Activated CD4-positive, alpha-beta T cell treated with anti-CD3 and anti-CD28 coated beads, Interleukin-2, amount 50 U/mL, for 24 hours (primary cell): ENCODE measurements around the gene EMSY.
"Not testable (repeated sequence)": the region's sequence is repeated elsewhere in the genome, so short reads cannot be mapped to it uniquely, and the experiment has no call there.

Source experiments
- DNase-seq, 2 donors: peaks; one replicate each; pipeline ENCODE4 v3.0.0-alpha.2; 2020; ENCODE audit warnings: low read depth in 1 of 2, low spot score in 1 of 2

Gene EMSY, protein sequence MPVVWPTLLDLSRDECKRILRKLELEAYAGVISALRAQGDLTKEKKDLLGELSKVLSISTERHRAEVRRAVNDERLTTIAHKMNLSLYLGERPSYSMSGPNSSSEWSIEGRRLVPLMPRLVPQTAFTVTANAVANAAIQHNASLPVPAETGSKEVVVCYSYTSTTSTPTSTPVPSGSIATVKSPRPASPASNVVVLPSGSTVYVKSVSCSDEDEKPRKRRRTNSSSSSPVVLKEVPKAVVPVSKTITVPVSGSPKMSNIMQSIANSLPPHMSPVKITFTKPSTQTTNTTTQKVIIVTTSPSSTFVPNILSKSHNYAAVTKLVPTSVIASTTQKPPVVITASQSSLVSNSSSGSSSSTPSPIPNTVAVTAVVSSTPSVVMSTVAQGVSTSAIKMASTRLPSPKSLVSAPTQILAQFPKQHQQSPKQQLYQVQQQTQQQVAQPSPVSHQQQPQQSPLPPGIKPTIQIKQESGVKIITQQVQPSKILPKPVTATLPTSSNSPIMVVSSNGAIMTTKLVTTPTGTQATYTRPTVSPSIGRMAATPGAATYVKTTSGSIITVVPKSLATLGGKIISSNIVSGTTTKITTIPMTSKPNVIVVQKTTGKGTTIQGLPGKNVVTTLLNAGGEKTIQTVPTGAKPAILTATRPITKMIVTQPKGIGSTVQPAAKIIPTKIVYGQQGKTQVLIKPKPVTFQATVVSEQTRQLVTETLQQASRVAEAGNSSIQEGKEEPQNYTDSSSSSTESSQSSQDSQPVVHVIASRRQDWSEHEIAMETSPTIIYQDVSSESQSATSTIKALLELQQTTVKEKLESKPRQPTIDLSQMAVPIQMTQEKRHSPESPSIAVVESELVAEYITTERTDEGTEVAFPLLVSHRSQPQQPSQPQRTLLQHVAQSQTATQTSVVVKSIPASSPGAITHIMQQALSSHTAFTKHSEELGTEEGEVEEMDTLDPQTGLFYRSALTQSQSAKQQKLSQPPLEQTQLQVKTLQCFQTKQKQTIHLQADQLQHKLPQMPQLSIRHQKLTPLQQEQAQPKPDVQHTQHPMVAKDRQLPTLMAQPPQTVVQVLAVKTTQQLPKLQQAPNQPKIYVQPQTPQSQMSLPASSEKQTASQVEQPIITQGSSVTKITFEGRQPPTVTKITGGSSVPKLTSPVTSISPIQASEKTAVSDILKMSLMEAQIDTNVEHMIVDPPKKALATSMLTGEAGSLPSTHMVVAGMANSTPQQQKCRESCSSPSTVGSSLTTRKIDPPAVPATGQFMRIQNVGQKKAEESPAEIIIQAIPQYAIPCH (N-terminal part only)

DNA sequence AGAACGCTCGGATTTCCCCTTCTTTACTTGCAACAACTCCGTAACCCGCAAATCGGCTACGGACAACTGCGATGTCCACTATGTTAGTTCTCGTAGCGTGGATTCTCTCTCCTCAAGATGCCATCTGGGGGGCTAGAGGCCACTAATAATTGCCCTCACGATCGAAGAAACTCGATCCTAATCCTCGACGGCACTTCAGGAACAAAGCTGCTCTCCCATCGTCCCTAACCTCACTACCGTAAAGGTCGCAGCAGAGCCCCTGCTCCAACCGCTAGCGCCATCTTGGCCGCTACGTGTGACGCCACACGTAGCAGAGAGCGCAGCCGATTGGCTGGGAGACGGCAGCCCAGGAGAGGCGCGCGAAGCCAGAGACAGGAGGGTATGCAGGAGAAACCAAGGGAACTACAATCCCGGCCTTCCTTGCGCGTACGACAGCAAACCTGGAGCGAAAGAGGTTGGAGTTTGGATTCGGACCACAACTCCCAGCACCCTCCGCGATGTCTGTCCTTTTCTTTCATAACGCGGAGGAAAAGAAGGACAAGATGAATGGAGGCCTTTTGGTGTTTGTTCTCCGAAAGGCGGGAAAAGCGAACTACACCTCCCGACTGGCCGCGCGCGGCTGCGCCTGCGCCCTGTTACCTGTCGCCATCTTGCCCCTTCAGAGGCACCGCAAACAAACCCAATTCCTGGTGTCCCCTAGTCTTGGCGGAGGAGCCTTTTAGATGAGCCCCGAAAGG lies at the start of gene EMSY:
EMSY (plus strand) TSS at position 635 of the 737 bp plus-strand sequence. CDS start 1,921 bp downstream, outside the sequence.
- peak; percentile 72 to 91 for DNase-seq

DNA sequence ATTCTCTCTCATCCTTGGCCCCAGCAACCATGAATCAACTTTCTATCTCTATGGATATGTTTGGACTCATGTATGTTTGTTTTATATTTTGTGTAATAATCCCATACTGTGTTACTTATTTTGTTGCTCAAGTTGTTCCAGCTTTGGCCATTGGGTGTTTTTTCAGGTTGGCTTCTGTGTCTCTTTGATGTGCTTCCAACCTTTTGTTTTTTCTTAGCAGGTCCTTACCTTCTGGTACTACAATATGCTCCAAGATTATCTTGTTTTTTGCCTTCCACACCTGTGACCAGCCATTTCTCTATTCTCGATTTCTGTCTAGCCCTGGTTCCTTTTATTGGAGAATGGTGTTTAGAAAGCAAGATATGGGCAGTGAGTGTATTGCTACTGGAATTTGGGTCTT lies 49.5 kb upstream of the EMSY start:
- no peak for DNase-seq

GRCh38 chr11:76397383-76397782 lies 47.4 kb upstream of the EMSY start:
- no peak for DNase-seq

- no peak for DNase-seq
Observed at GRCh38 chr11:76400967-76401366, 43.9 kb upstream of the EMSY start.

DNA sequence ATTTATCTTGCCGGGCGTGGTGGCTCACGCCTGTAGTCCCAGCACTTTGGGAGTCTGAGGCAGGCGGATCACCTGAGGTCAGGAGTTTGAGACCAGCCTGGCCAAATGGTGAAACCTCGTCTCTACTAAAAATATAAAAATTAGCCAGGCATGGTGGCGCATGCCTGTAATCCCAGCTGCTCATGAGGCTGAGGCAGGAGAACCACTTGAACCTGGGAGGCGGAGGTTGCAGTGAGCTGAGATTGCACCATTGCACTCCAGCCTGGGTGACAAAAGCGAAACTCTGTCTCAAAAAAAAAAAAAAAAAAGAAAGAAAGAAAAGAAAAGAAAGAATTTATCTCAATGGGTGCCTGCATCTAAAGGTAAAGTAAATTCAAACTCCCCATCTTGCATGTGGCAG lies 43.3 kb upstream of the EMSY start:
- not testable (repeated sequence) for DNase-seq

DNA sequence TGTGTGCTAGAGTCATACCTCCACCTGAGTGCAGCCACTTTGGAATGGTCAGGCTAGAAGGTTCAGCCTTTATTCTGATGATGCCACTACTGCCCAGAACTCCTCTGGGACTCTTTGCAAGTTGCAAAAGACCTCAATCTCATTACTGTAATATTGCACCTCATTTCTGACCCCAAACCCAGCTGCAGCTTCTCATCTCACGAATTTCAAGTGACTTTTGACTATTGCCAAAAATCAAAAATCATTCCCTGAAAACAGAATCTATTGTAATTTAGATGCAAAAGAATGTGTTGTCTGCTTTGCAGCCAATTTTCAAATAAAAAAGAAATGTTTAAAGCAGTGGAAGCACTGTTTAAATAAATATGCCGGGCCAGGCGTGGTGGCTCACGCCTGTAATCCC lies 38.5 kb upstream of the EMSY start:
- DNase-seq = no peak

GRCh38 chr11:76408171-76408965 lies 36.5 kb upstream of the EMSY start:
- no peak for DNase-seq

DNA sequence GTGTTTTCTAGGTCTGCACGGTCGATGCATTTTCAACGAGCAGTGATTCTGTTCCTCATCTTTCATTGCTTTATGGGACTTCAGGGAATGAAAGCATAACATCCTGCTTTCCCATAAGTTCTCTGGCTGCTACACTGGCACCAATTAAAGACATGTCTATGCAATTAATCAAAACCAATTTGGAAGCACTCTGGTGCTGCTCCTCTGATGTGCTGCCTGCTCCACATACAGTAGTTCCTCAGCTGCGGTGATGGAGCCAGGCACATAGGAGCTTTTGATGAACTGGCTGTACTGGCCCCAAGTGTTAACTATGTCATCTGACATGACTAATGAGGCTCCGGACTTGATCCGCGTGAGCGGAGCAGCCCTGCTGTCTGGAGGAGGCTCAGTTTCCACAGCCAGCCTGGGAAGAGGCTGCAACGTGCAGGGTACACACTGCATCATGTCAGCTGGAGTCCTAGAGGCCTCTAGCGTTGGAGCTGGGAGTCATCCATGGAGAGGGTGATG lies 33.9 kb upstream of the EMSY start:
- no peak for DNase-seq

DNA sequence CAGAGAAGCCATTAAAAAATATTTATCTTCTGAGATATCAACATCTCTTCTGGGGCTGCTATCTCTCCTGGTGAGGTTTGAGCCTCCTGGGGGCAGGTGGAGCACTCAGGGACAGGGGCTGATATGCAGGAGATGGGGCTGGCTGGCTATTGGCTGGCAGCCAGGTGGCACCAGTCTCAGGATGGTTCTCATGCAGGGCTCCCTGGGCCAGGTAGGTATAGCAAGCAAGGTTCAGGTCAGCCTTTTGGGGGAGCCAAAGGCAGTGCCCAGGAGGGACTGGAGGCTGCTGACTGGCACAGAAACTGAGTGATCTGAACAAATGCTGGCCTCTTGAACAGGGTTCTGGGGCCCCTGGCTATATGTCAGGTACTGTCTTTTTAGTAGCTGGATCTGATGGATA lies 29.7 kb upstream of the EMSY start:
- no peak for DNase-seq

GRCh38 chr11:76419896-76420295 lies 24.9 kb upstream of the EMSY start:
- no peak for DNase-seq

DNA sequence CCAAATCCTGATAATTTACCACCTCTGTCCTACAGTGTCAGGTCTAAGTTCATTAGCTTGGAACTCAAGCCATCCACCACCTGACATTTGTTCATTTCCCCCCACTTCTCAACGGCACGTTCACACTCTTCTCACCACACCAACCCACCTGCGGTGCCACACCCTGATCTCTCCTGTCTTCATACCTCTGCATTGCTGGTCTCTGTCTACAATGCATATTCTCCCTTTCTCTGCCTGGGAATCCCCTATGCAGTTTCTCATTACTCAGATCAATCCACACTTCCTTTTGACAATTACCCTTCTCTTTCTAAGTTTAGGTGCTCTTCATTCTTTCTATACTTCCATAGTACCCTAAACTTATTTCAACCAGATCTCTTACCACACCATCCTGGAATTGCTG lies 20.4 kb upstream of the EMSY start:
- no peak for DNase-seq

DNA sequence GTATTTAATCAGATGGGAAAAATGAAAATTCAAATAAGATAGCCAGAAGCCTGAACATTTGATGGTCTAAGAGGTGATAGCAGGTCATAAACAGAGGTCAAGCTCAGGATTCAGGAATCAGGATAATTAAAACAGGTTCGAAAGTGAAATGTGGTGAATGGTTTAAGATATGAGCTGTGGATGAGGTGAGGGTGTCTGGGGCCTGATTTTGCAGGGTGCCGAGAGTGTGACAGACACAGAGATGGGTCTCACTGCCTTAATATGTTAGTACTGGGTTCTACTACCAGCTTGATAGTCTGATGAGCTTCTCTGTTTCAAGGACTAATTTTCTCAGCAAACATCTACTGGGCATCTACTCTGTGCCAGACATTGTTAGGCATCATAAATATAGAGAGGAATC lies 19.9 kb upstream of the EMSY start:
- DNase-seq = no peak

GRCh38 chr11:76426660-76427059 lies 18.2 kb upstream of the EMSY start:
- no peak for DNase-seq

DNA sequence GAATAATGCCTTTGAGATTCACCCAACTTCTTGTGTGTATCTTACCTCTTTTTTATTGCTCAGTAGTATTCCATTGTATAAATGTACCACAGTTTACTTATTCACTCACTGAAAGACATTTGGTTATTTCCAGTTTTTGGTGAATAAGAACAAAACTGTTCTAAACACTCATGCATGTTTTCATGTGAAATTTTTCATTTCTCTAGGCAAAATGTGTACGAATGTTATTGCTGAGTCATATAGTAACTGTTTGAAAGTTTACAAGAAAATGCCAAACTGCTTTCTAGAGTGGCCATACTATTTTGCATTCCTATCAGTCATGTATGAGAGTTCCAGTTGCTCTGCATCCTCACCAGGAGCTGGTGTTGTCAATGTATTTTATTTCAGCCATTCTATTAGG lies 8.8 kb upstream of the EMSY start:
- no peak for DNase-seq

DNA sequence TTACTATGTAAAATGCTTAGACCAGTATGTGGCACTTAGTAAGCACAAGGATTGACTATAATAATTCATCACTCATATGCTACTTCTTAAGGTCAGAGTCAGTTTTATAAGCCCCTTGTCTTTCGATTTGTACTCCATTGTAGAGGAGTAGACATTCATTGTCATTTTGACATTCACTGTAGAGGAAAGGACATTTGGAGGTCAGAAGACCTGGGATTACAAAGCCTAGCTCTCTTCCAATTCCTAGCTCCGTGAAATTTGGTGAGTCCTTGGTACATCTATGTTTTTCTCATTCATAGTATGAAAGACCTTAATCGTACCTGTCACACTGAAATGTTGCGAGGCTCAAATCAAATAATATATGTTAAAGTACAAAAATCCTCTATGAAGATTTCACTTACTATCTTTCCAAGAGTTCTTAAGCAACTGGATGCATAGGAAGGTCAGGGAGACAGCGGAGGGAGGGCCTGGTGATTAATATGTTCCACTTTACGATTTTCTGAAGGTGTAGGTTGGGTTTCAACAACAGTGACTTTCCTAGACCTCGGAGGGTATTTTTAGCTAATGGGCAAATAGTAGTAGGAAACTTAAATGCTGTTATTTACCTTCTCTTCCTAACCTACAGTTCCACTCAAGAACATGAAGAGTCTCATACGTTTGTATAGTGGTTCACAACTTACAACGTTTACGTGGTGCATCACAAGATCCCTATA lies 1.4 kb upstream of the EMSY start:
- peak in 1 of 2 donors; percentile 8 for DNase-seq

DNA sequence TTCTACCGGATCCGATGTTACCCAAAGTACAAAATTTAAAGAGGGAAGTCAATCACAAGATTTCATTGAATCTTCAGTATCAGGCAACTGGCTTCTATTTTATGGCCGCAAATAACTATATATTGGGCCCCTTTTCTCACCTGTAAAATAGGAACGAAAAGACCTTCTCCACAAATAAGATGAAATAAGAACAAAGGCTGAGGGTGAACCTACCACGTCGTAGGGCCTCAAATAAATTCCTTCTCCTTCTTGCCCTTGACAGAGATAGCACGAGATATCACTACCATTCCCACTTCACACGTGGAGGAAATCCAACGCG lies 794 bp upstream of the EMSY start:
- DNase-seq = no peak

GRCh38 chr11:76445121-76446084 lies 585 bp downstream of the EMSY start:
- DNase-seq = peak; percentile 28 to 46

DNA sequence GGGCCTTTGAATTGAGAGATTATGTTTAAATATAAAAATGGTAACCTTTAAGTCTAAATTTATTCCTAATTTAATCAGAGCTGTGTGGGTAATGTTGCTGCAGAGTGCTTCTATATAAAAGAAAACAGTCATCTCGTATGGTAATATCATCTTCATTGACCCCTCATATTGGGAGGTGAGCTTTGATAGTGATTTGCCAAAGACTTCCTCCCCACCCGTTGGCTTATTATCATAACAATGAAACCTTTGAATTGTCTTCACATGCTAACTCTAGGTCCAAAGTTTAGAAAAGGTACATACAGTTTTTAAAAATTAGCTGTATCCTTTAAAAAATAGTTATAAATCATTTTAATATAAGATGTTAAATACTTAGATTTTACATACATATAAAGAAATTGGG lies 3.7 kb downstream of the EMSY start:
- no peak for DNase-seq
